Measurements from ENCODE around the gene NAXE.
"Not testable (repeated sequence)": the region's sequence is repeated elsewhere in the genome, so short reads cannot be mapped to it uniquely, and the experiment has no call there.

DNA sequence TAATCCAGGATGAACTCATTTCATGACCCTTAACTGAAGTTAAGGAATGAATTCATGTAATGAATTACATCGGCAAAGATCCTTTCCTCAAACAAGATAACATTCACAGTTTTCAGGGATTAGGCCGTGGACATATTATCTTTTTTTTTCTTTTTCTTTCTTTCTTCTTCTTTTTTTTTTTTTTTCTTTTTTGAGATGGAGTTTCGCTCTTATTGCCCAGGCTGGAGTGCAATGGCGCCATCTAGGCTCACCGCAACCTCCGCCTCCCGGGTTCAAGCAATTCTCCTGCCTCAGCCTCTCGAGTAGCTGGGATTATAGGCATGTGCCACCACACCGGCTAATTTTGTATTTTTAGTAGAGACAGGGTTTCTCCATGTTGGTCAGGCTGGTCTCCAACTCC lies 39.6 kb downstream of the NAXE start:
- TF ChIP-seq, protein P1, sequence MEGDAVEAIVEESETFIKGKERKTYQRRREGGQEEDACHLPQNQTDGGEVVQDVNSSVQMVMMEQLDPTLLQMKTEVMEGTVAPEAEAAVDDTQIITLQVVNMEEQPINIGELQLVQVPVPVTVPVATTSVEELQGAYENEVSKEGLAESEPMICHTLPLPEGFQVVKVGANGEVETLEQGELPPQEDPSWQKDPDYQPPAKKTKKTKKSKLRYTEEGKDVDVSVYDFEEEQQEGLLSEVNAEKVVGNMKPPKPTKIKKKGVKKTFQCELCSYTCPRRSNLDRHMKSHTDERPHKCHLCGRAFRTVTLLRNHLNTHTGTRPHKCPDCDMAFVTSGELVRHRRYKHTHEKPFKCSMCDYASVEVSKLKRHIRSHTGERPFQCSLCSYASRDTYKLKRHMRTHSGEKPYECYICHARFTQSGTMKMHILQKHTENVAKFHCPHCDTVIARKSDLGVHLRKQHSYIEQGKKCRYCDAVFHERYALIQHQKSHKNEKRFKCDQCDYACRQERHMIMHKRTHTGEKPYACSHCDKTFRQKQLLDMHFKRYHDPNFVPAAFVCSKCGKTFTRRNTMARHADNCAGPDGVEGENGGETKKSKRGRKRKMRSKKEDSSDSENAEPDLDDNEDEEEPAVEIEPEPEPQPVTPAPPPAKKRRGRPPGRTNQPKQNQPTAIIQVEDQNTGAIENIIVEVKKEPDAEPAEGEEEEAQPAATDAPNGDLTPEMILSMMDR (IDR thresholded peaks at IDR 0.05), result not testable (repeated sequence)
- not testable (repeated sequence) for TF ChIP-seq POLR2AphosphoS5 (IDR thresholded peaks at IDR 0.05)
